IMR-90 (cell line): ENCODE data around the gene STAM2.

Experiments used
- CEBPB ChIP-seq: IDR thresholded peaks from 2 replicates; pipeline ENCODE4 v1.6.1; 2012; ENCODE audit warnings: low read depth, low read length, improper control_type of control experiment
- CHD1 ChIP-seq: IDR thresholded peaks from 2 replicates; pipeline ENCODE4 v1.6.1; 2012; ENCODE audit warnings: low read depth, low read length, improper control_type of control experiment
- FOS ChIP-seq: fragments of 150-350 bp; IDR thresholded peaks from 2 replicates; pipeline ENCODE4 v1.6.1; 2016; ENCODE audit warnings: low read depth, low read length
- MAFK ChIP-seq: IDR thresholded peaks from 2 replicates; pipeline ENCODE4 v1.6.1; 2012; ENCODE audit warnings: low read depth, low read length, improper control_type of control experiment
- MAZ ChIP-seq: IDR thresholded peaks from 2 replicates; pipeline ENCODE4 v1.6.1; 2012; ENCODE audit warnings: low read depth, mild to moderate bottlenecking, low read length, improper control_type of control experiment, moderate library complexity, borderline replicate concordance
- MXI1 ChIP-seq: IDR thresholded peaks from 2 replicates; pipeline ENCODE4 v1.6.1; 2012; ENCODE audit warnings: low read depth, mild to moderate bottlenecking, low read length, moderate library complexity, borderline replicate concordance
- POLR2A ChIP-seq: IDR thresholded peaks from 2 replicates; pipeline ENCODE4 v1.6.1; 2012; ENCODE audit warnings: mild to moderate bottlenecking, low read depth, low read length
- RAD21 ChIP-seq: IDR thresholded peaks from 2 replicates; pipeline ENCODE4 v1.6.1; 2012; ENCODE audit warnings: low read length, improper control_type of control experiment
- RFX5 ChIP-seq: IDR thresholded peaks from 2 replicates; pipeline ENCODE4 v1.8.0; 2012; ENCODE audit warnings: low read depth, mild to moderate bottlenecking, low read length, moderate library complexity
- SMC3 ChIP-seq: fragments of 150-350 bp; IDR thresholded peaks from 2 replicates; pipeline ENCODE4 v1.6.1; 2016; ENCODE audit warnings: low read depth, mild to moderate bottlenecking, antibody characterized with exemption, low read length, moderate library complexity
- TF ChIP-seq, protein P1 (sequence below): conservative IDR thresholded peaks from 2 replicates; pipeline ENCODE4 v1.5.1; 2012; ENCODE audit warnings: mild to moderate bottlenecking, low read depth, low read length, improper control_type of control experiment
- TF ChIP-seq, protein P2 (sequence below): fragments of 150-350 bp; IDR thresholded peaks from 2 replicates; pipeline ENCODE4 v1.6.1; 2017; ENCODE audit warnings: mild to moderate bottlenecking, antibody characterized with exemption, low read length, low read depth
- TF ChIP-seq, protein P3 (sequence below): fragments of 150-350 bp; IDR thresholded peaks from 2 replicates; pipeline ENCODE4 v1.6.1; 2016; ENCODE audit warnings: low read depth, mild to moderate bottlenecking, low read length, moderate library complexity, borderline replicate concordance

DNA sequence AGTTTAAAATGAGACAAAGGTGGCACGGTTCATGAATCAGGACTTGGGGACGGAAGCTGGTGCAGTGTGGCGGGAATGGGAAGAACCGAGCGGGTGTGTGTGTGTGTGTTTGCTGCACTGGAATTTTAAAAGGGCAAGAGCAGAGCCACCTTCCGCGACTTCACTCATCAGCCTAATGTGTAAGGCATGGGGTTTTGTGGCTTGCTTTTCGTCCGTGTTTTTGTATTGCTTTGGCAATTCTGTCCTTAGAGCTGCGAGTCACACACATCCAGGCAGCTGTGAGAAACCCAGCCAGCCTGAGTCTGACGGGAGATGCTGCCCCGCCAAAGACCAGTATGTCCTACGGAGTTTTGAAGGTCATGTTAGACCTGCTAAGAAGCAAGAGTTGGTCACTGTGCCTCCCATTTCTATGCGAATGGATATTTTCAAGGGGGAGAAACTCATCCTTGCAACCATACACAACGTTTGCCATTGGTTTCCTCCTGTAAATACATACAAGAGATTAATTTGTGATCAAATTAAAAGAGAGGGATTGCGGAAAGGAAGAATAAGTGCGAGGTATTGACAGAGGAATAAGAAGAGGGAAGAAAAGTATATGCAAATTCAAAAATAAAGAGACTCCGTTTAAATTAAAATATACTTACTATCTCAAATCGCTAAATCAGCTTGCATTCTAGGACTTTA is 76.1 kb downstream of the STAM2 start:
- no peak for TF ChIP-seq CHD1
- TF ChIP-seq, protein P1, sequence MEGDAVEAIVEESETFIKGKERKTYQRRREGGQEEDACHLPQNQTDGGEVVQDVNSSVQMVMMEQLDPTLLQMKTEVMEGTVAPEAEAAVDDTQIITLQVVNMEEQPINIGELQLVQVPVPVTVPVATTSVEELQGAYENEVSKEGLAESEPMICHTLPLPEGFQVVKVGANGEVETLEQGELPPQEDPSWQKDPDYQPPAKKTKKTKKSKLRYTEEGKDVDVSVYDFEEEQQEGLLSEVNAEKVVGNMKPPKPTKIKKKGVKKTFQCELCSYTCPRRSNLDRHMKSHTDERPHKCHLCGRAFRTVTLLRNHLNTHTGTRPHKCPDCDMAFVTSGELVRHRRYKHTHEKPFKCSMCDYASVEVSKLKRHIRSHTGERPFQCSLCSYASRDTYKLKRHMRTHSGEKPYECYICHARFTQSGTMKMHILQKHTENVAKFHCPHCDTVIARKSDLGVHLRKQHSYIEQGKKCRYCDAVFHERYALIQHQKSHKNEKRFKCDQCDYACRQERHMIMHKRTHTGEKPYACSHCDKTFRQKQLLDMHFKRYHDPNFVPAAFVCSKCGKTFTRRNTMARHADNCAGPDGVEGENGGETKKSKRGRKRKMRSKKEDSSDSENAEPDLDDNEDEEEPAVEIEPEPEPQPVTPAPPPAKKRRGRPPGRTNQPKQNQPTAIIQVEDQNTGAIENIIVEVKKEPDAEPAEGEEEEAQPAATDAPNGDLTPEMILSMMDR = no peak
- TF ChIP-seq POLR2A = no peak
- TF ChIP-seq MXI1 = no peak
- TF ChIP-seq, protein P2, sequence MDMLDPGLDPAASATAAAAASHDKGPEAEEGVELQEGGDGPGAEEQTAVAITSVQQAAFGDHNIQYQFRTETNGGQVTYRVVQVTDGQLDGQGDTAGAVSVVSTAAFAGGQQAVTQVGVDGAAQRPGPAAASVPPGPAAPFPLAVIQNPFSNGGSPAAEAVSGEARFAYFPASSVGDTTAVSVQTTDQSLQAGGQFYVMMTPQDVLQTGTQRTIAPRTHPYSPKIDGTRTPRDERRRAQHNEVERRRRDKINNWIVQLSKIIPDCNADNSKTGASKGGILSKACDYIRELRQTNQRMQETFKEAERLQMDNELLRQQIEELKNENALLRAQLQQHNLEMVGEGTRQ = no peak
- TF ChIP-seq MAZ = no peak
- TF ChIP-seq RAD21 = no peak
- TF ChIP-seq CEBPB = no peak
- TF ChIP-seq MAFK = no peak
- no peak for TF ChIP-seq FOS
- TF ChIP-seq, protein P3, sequence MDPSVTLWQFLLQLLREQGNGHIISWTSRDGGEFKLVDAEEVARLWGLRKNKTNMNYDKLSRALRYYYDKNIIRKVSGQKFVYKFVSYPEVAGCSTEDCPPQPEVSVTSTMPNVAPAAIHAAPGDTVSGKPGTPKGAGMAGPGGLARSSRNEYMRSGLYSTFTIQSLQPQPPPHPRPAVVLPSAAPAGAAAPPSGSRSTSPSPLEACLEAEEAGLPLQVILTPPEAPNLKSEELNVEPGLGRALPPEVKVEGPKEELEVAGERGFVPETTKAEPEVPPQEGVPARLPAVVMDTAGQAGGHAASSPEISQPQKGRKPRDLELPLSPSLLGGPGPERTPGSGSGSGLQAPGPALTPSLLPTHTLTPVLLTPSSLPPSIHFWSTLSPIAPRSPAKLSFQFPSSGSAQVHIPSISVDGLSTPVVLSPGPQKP = no peak
- TF ChIP-seq SMC3 = no peak
- TF ChIP-seq RFX5 = no peak
